H1 (cell line): ENCODE data around the gene STH. TPM values are rescaled to one million over a fixed set of nuclear protein-coding genes. Genes with fewer than 3 reads are reported as not detected.

Experiments
- CTCF ChIA-PET: fragments of 300-600 bp; sonication (Branson Sonifier 250); formaldehyde crosslinking; loops from one replicate; lab custom pipeline; 2021; ENCODE audit not compliant: partially characterized antibody; lab: Charles Lee
- POLR2A ChIA-PET: fragments of 300-600 bp; sonication (Branson Sonifier 250); formaldehyde crosslinking; loops from one replicate; lab custom pipeline; 2021; ENCODE audit warnings: inconsistent platforms; ENCODE audit not compliant: partially characterized antibody; lab: Charles Lee
- DNase-seq, 2 experiments: peaks; one replicate each; pipeline versions ENCODE4 v3.0.0 to v3.0.0-alpha.2; 2010 to 2022; ENCODE audit warnings: low spot score in 2 of 2, low read depth in 1 of 2, mixed read lengths in 1 of 2
- FAIRE-seq: peaks from 2 replicates; lab custom pipeline; 2011; peaks lifted over from hg19 to GRCh38; lab: Jason Lieb, UNC
- H2AFZ ChIP-seq: 2 replicates; pipeline ENCODE4 v1.8.1; 2012; ENCODE audit warnings: low read length, inconsistent platforms
- H2AK5ac ChIP-seq: 2 replicates; pipeline ENCODE4 v1.6.1; 2013; ENCODE audit warnings: low read depth, low read length
- H2BK120ac ChIP-seq: replicated peaks from 2 replicates; pipeline ENCODE3; 2013; ENCODE audit warnings: low read depth, low read length, inconsistent platforms
- H2BK12ac ChIP-seq: 2 replicates; pipeline ENCODE4 v1.6.1; 2013; ENCODE audit warnings: low read depth, low read length
- H2BK15ac ChIP-seq: 2 replicates; pipeline ENCODE4 v1.6.1; 2013; ENCODE audit warnings: low read length
- H2BK20ac ChIP-seq: 2 replicates; pipeline ENCODE4 v1.6.1; 2013; ENCODE audit warnings: low read length
- H2BK5ac ChIP-seq: 2 replicates; pipeline ENCODE4 v1.6.1; 2013; ENCODE audit warnings: low read depth, low read length
- H3K14ac ChIP-seq: 2 replicates; pipeline ENCODE4 v1.6.1; 2013; ENCODE audit warnings: inconsistent platforms; ENCODE audit not compliant: insufficient read length
- H3K18ac ChIP-seq: 2 replicates; pipeline ENCODE4 v1.6.1; 2013; ENCODE audit warnings: low read length; ENCODE audit errors: extremely low read depth
- H3K23ac ChIP-seq: 2 replicates; pipeline ENCODE4 v1.6.1; 2013; ENCODE audit warnings: inconsistent platforms; ENCODE audit not compliant: insufficient read length
- H3K23me2 ChIP-seq: 2 replicates; pipeline ENCODE4 v1.6.1; 2013; ENCODE audit warnings: low read depth, low read length
- H3K27ac ChIP-seq: 2 replicates; pipeline ENCODE4 v1.6.1; 2011; ENCODE audit warnings: low read depth, low read length, inconsistent platforms
- H3K27me3 ChIP-seq, 4 experiments: replicated peaks in 1 of 4; 1 replicate in 1 of 4; 2 replicates in 3 of 4; pipeline versions ENCODE4 v1.6.1 to v1.8.1; 2011 to 2013; ENCODE audit warnings: low read length in 3 of 4, mild to moderate bottlenecking in 3 of 4, inconsistent platforms in 2 of 4, mixed read lengths in 2 of 4, moderate library complexity in 1 of 4; ENCODE audit not compliant: control insufficient read depth in 3 of 4, insufficient read depth in 3 of 4; ENCODE audit errors: extremely low read depth in 1 of 4
- H3K36me3 ChIP-seq, 4 experiments: 2 replicates each; pipeline versions ENCODE4 v1.6.1 to v1.8.1; 2011 to 2013; ENCODE audit warnings: mild to moderate bottlenecking in 4 of 4, low read length in 3 of 4, moderate library complexity in 2 of 4, control low read depth in 1 of 4, inconsistent platforms in 1 of 4; ENCODE audit not compliant: insufficient read depth in 4 of 4, control insufficient read depth in 2 of 4
- H3K4ac ChIP-seq: replicated peaks from 2 replicates; pipeline ENCODE3; 2013; ENCODE audit warnings: low read length, low read depth, mixed read lengths, inconsistent platforms; ENCODE audit not compliant: insufficient read length
- H3K4me1 ChIP-seq, 4 experiments: replicated peaks in 1 of 4; 1 replicate in 1 of 4; 2 replicates in 3 of 4; pipeline versions ENCODE4 v1.6.1 to v1.8.1; 2011 to 2013; ENCODE audit warnings: low read length in 3 of 4, inconsistent platforms in 2 of 4, mixed read lengths in 1 of 4; ENCODE audit not compliant: insufficient read depth in 4 of 4, control insufficient read depth in 3 of 4
- H3K4me2 ChIP-seq, 2 experiments: 2 replicates each; pipeline versions ENCODE4 v1.6.1 to v1.8.1; 2011 to 2013; ENCODE audit warnings: low read depth in 2 of 2, low read length in 2 of 2, control low read depth in 1 of 2, inconsistent platforms in 1 of 2, mild to moderate bottlenecking in 1 of 2; ENCODE audit not compliant: insufficient read depth in 1 of 2
- H3K4me3 ChIP-seq, 4 experiments: fragments of 200-600, 300-600 bp in 1 of 4; sonication (generic), shearing (Covaris generic), sonication (Bioruptor Twin) in 1 of 4; 2 replicates each; pipeline versions ENCODE4 v1.5.1 to v1.8.1; 2011 to 2016; ENCODE audit warnings: low read length in 4 of 4, low read depth in 3 of 4, control low read depth in 2 of 4, inconsistent platforms in 2 of 4, mild to moderate bottlenecking in 2 of 4, mixed read lengths in 1 of 4, moderate library complexity in 1 of 4; ENCODE audit not compliant: insufficient read depth in 2 of 4; ENCODE audit errors: extremely low read depth in 1 of 4
- H3K56ac ChIP-seq: replicated peaks from 2 replicates; pipeline ENCODE3; 2013; ENCODE audit warnings: low read depth, mild to moderate bottlenecking, mixed read lengths, low read length, inconsistent platforms; ENCODE audit not compliant: insufficient read length
- H3K79me1 ChIP-seq: 2 replicates; pipeline ENCODE4 v1.6.1; 2013; ENCODE audit warnings: low read depth, low read length, control low read depth
- H3K79me2 ChIP-seq, 2 experiments: 2 replicates each; pipeline versions ENCODE4 v1.6.1 to v1.8.1; 2012 to 2013; ENCODE audit warnings: low read length in 2 of 2, mild to moderate bottlenecking in 2 of 2, inconsistent platforms in 1 of 2; ENCODE audit not compliant: insufficient read depth in 2 of 2, control insufficient read depth in 1 of 2
- H3K9ac ChIP-seq, 4 experiments: replicated peaks in 1 of 4; 1 replicate in 1 of 4; 2 replicates in 3 of 4; pipeline versions ENCODE4 v1.6.1 to v1.8.1; 2011 to 2013; ENCODE audit warnings: low read depth in 3 of 4, low read length in 3 of 4, control low read depth in 2 of 4, mild to moderate bottlenecking in 2 of 4, moderate library complexity in 2 of 4, inconsistent platforms in 1 of 4; ENCODE audit errors: extremely low read depth in 1 of 4
- H3K9me3 ChIP-seq, 2 experiments: 2 replicates each; pipeline versions ENCODE4 v1.6.1 to v1.8.1; 2012 to 2013; ENCODE audit warnings: mild to moderate bottlenecking in 2 of 2, moderate library complexity in 2 of 2, control low read depth in 1 of 2, inconsistent platforms in 1 of 2, low read depth in 1 of 2, low read length in 1 of 2, mixed read lengths in 1 of 2; ENCODE audit not compliant: insufficient read depth in 2 of 2
- H4K20me1 ChIP-seq, 2 experiments: replicated peaks in 1 of 2; 2 replicates each; pipeline versions ENCODE3 to v1.8.1; 2011 to 2013; ENCODE audit warnings: inconsistent platforms in 2 of 2, low read length in 2 of 2, mild to moderate bottlenecking in 1 of 2; ENCODE audit not compliant: insufficient read depth in 2 of 2, control insufficient read depth in 1 of 2
- H4K5ac ChIP-seq: 2 replicates; pipeline ENCODE4 v1.6.1; 2013; ENCODE audit warnings: low read length, low read depth, mixed read lengths, inconsistent platforms; ENCODE audit not compliant: insufficient read length
- H4K8ac ChIP-seq: 2 replicates; pipeline ENCODE4 v1.8.0; 2013; ENCODE audit warnings: mild to moderate bottlenecking, moderate library complexity, low read length, inconsistent platforms; ENCODE audit not compliant: insufficient read depth; ENCODE audit errors: extremely low read depth
- H4K91ac ChIP-seq: replicated peaks from 2 replicates; pipeline ENCODE3; 2013; ENCODE audit warnings: low read length, mixed read lengths, inconsistent platforms; ENCODE audit not compliant: insufficient read length
- BRCA1 ChIP-seq: IDR thresholded peaks from 2 replicates; pipeline ENCODE4 v1.6.1; 2012; ENCODE audit warnings: low read depth, low read length, improper control_type of control experiment
- E2F6 ChIP-seq: IDR thresholded peaks from 2 replicates; pipeline ENCODE4 v1.6.1; 2012; ENCODE audit warnings: inconsistent platforms
- JUN ChIP-seq: IDR thresholded peaks from 2 replicates; pipeline ENCODE4 v1.6.1; 2011; ENCODE audit warnings: low read depth, mild to moderate bottlenecking, improper control_type of control experiment, low read length
- MAFK ChIP-seq: IDR thresholded peaks from 2 replicates; pipeline ENCODE4 v1.6.1; 2012; ENCODE audit warnings: low read depth, mild to moderate bottlenecking, improper control_type of control experiment, low read length
- NRF1 ChIP-seq: IDR thresholded peaks from 2 replicates; pipeline ENCODE4 v1.6.1; 2011; ENCODE audit warnings: mild to moderate bottlenecking, low read depth, low read length, improper control_type of control experiment
- POLR2A ChIP-seq, 2 experiments: IDR thresholded peaks; 1 replicate in 1 of 2; 2 replicates in 1 of 2; pipeline ENCODE4 v1.6.1; 2011; ENCODE audit warnings: low read depth in 2 of 2, low read length in 2 of 2, mild to moderate bottlenecking in 2 of 2; ENCODE audit errors: control extremely low read depth in 1 of 2
- RAD21 ChIP-seq, 2 experiments: IDR thresholded peaks in 1 of 2; conservative IDR thresholded peaks in 1 of 2; 2 replicates each; pipeline ENCODE4 v1.6.1; 2011; ENCODE audit warnings: low read depth in 2 of 2, low read length in 2 of 2, improper control_type of control experiment in 1 of 2, inconsistent platforms in 1 of 2, mild to moderate bottlenecking in 1 of 2, moderate library complexity in 1 of 2
- RNF2 ChIP-seq: fragments of 200-900, 300-1000 bp; sonication (generic); IDR thresholded peaks from 2 replicates; pipeline ENCODE4 v1.7.1; 2016; ENCODE audit warnings: borderline replicate concordance, low read depth, mild to moderate bottlenecking, antibody characterized with exemption, low read length; ENCODE audit not compliant: poor library complexity, severe bottlenecking; ENCODE audit errors: missing control alignments
- SAP30 ChIP-seq: fragments of 300-600 bp; sonication (generic); IDR thresholded peaks from 2 replicates; pipeline ENCODE4 v1.7.1; 2012; ENCODE audit warnings: low read length, moderate library complexity, mild to moderate bottlenecking, inconsistent platforms; ENCODE audit not compliant: insufficient read depth, insufficient replicate concordance
- SIX5 ChIP-seq: IDR thresholded peaks from 2 replicates; pipeline ENCODE4 v1.6.1; 2011; ENCODE audit warnings: mild to moderate bottlenecking, low read depth, low read length
- TBP ChIP-seq: IDR thresholded peaks from 2 replicates; pipeline ENCODE4 v1.6.1; 2011; ENCODE audit warnings: low read depth, low read length, improper control_type of control experiment
- TEAD4 ChIP-seq: IDR thresholded peaks from 2 replicates; pipeline ENCODE4 v1.6.1; 2012; ENCODE audit warnings: low read depth, low read length, inconsistent platforms, mixed read lengths
- WGBS, 2 experiments: shearing (Covaris generic) in 1 of 2; methylation state at CpG; one replicate each; pipeline versions ENCODE4 v1.1.6 to v1.1.7; 2013 to 2015; ENCODE audit warnings: low lambda C conversion rate in 2 of 2, mixed read lengths in 2 of 2, inconsistent platforms in 1 of 2, low coverage in 1 of 2, missing lambda C conversion rate in 1 of 2; ENCODE audit not compliant: insufficient replicate concordance in 2 of 2, insufficient coverage in 1 of 2, insufficient read length in 1 of 2; ENCODE audit errors: extremely low coverage in 1 of 2, missing lambda C conversion rate in 1 of 2; 5-methylcytosine and 5-hydroxymethylcytosine counted together
- polyA plus RNA-seq, 7 experiments: library from polyadenylated mRNA; depleted of rRNA in 3 of 7; stranded (reverse) in 5 of 7; unstranded in 2 of 7; fragments of >200 nt in 5 of 7; fragments of 200-250 nt in 2 of 7; gene quantifications; 1 replicate in 5 of 7; 2 replicates in 1 of 7; 4 replicates in 1 of 7; pipeline versions ENCODE4 v1.2.1 to v1.2.3, GENCODE V29; 2011 to 2013; ENCODE audit warnings: missing spikeins in 2 of 7, mixed read lengths in 2 of 7
- total RNA-seq: library from RNA; stranded (reverse); fragmentation: NEBNext Ultra II Directional; extraction: Animal tissue kit (Norgen Biotek cat#: 25700); gene quantifications from 2 replicates; pipeline ENCODE4 v1.2.1, GENCODE V29; 2021

The STH gene
- total and polyA plus RNA-seq, 2 of the 8 experiments (the other 6 are each of a cell fraction or from before 2014, with no cell fraction given), result not detected

GRCh38 chr17:46046957-46047356 lies 47.9 kb downstream of the STH start:
- H3K23me2 ChIP-seq, result no peaks in the 10 kb centered on the region
- H3K4me1 ChIP-seq, result no peaks in the 10 kb centered on the region
- H3K4me2 ChIP-seq, result no peak overlapping the region
- H2BK120ac ChIP-seq, result no peak overlapping the region
- H2AK5ac ChIP-seq, result no peak overlapping the region
- no peak overlapping the region for H2BK15ac ChIP-seq
- no peak overlapping the region for H3K27ac ChIP-seq
- WGBS, 2 experiments, result 83% methylated on average over 1 of the region's 1 CpG; no CpG with 5 or more reads in 1 of the 2 experiments
- no peak overlapping the region for H2BK5ac ChIP-seq
- no peak overlapping the region for H3K4me3 ChIP-seq
- no peak overlapping the region for H4K8ac ChIP-seq
- no peak overlapping the region for H2AFZ ChIP-seq
- peaks cover 28 to 59% (median 39%) of the 10 kb centered on the region in 4 experiments for H3K36me3 ChIP-seq
- H3K4ac ChIP-seq, result no peak overlapping the region
- no peak for FAIRE-seq
- no peaks in the 10 kb centered on the region for H3K9me3 ChIP-seq
- no peak overlapping the region for H4K5ac ChIP-seq
- DNase-seq, result no peak
- no peak overlapping the region for H3K23ac ChIP-seq
- no peak overlapping the region for H3K14ac ChIP-seq
- no peak overlapping the region for H3K56ac ChIP-seq
- ChIA-PET POLR2A (no interaction called here), CTCF (interaction anchor here (0.6 to 6.2 kb wide), 3 partner anchors 11 to 398 kb away, joined by 3 to 56 read pairs (median 3); no protein-coding TSS in a partner anchor)
- H4K91ac ChIP-seq, result no peak overlapping the region
- H3K27me3 ChIP-seq, result no peaks in the 10 kb centered on the region
- no peaks in the 10 kb centered on the region; the same call in 1 of the 2 replicates for H3K79me1 ChIP-seq
- H2BK20ac ChIP-seq, result no peak overlapping the region
- H3K18ac ChIP-seq, result no peak overlapping the region
- peaks cover 0 to 14% of the 10 kb centered on the region in 2 experiments; a peak in 1 of 4 replicates for H3K79me2 ChIP-seq
- no peak overlapping the region for H2BK12ac ChIP-seq
- peaks cover 0 to 5% of the 10 kb centered on the region in 2 experiments for H4K20me1 ChIP-seq
- no peak overlapping the region for H3K9ac ChIP-seq
- no peak for TF ChIP-seq BRCA1
- TF ChIP-seq TEAD4, result no peak
- TF ChIP-seq SAP30, result no peak
- no peak for TF ChIP-seq TBP
- TF ChIP-seq RNF2, result no peak
- TF ChIP-seq E2F6, result no peak
- TF ChIP-seq SIX5, result no peak
- TF ChIP-seq POLR2A (IDR thresholded peaks at IDR 0.05; ENCODE audit: control extremely low read depth in 1 of 2, low read depth in 2 of 2, low read length in 2 of 2), result no peak
- no peak for TF ChIP-seq JUN
- no peak for TF ChIP-seq NRF1
- TF ChIP-seq RAD21 (IDR thresholded peaks at IDR 0.05 in 1 of 2, conservative IDR thresholded peaks at IDR 0.05 in 1 of 2; ENCODE audit: low read depth in 2 of 2, low read length in 2 of 2), result no peak
- TF ChIP-seq MAFK, result no peak
